Activated T-helper 2 cell treated with anti-CD3 and anti-CD28 coated beads, Interferon-gamma antibody, Interleukin-2, Interleukin-4, amounts not matched to agents 10 μg/mL and 5 μg/mL and 100 μg/mL, durations not matched to agents 14 hours and 24 hours and 36 hours (primary cell): Measurements from ENCODE around the gene TMED8. TPM values are rescaled to one million over a fixed set of nuclear protein-coding genes. Genes with fewer than 3 reads are reported as not detected.

Experiments
- DNase-seq: peaks from one replicate; pipeline ENCODE4 v3.0.0; 2021; ENCODE audit warnings: low spot score
- H3K27ac Mint-ChIP-seq: one replicate; pipeline ENCODE4 v1.8.0; 2021; ENCODE audit warnings: mixed read lengths
- H3K27me3 Mint-ChIP-seq: one replicate; pipeline ENCODE4 v1.8.0; 2021; ENCODE audit warnings: low read depth, mixed read lengths
- H3K36me3 Mint-ChIP-seq: one replicate; pipeline ENCODE4 v1.8.0; 2021; ENCODE audit warnings: low read depth, mixed read lengths
- H3K4me1 Mint-ChIP-seq: one replicate; pipeline ENCODE4 v1.8.0; 2021; ENCODE audit warnings: low read depth, mixed read lengths
- H3K4me3 Mint-ChIP-seq: one replicate; pipeline ENCODE4 v1.8.0; 2021; ENCODE audit warnings: low read depth, mild to moderate bottlenecking, moderate library complexity, mixed read lengths
- H3K9me3 Mint-ChIP-seq: one replicate; pipeline ENCODE4 v1.8.0; 2021; ENCODE audit warnings: mixed read lengths
- intact Hi-C: fragments of 100-400 bp; cut with micrococcal nuclease; formaldehyde crosslinking; loops from one replicate; pipeline ENCODE4 v1.15.1; 2023
- total RNA-seq: library from RNA; stranded (reverse); gene quantifications from 2 replicates; pipeline ENCODE4 v1.2.3, GENCODE V29; 2022

Gene TMED8
- total RNA-seq, 1 donor from 2014 or later, result 28.0 TPM

DNA sequence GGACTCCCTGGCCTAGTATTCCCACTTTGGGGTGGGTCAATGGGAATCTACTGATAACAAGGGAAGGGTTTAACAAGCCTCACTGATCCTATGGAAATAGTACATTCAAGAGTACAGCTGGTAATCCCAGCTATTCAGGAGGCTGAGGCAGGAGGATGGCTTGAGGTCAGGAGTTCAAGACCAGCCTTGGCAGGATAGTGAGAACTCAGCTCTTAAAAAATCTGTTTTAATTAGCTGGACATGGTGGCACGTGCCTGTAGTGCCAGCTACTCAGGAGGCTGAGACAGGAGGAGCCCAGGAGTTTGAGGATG lies 60.7 kb downstream of the TMED8 start:
- Mint-ChIP-seq H3K27me3 (no peaks in the 10 kb centered on the region), H3K4me1 (peaks cover 10% of the 10 kb centered on the region), H3K9me3 (no peaks in the 10 kb centered on the region), H3K4me3 (no peak overlapping the region), H3K36me3 (no peaks in the 10 kb centered on the region), H3K27ac (no peak overlapping the region)
- no peak for DNase-seq
- intact Hi-C loops, result loop anchor here (1.0 kb wide), 2 partner anchors 13 to 164 kb away; no protein-coding TSS in a partner anchor

DNA sequence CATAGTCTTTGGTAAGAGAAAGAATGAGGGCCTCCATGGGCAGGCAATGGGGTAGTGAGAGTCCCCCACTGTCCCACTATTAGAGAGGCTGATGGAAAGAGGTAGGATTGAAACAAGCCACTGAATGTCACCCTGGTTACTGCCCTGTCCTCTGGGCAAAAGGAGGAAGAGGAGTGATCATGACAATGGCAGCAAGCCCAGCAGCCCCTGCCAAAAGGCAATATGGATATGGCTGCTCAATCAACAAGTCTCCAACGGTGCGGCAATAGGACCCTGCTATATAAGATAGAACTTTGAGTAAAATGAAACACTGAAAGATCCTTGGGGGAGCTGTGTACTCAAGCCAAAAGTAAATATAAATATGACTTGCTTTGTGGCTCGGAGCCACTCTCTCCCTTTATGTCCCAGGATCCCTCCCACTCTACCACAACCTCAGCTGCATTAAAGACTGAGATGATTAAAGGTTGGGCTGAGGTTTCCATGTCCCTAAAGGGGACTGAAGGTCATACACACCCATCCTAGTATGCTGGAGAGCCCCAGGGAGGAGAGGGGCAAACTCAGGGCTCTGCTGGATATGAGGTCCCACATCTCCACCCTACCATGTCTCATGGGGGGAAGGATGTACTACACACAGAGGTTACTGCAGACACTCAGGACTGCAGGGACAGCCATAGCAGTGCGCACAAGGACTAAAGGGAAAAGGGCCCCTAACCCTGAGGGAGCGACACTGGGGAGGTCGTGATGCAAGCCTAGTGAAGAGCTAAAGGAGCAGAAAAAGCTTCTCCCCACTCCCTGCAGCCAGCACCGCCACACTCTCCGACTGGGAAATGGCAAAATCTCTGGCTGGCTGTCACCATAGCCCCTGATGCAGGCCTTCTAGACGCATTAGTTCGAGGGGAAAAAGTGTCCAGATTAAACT lies 62.1 kb downstream of the TMED8 start:
- Mint-ChIP-seq H3K4me3 (no peak overlapping the region), H3K27me3 (no peaks in the 10 kb centered on the region), H3K27ac (no peak overlapping the region), H3K36me3 (no peaks in the 10 kb centered on the region), H3K4me1 (peaks cover 6% of the 10 kb centered on the region), H3K9me3 (no peaks in the 10 kb centered on the region)
- intact Hi-C loops, result no loop called here
- DNase-seq, result no peak

DNA sequence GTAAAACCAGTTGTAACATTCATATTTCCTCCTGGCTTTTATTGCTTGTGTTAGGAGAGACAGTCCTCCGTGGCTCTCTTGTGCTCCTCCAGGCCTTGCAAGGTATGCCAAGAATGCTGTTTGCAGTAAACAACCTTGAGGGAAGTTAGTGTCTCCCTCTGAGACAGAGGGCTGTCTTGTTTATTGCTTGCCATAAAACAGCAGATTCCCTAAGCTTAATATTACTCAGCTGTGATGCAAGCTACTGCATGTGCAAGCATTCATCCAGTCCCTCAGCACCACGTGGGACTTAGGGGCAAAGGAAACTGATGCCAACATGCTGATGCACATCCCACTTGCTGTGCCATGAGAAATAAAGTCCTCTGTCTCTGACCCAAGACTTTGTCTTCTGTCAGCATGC lies 62.9 kb downstream of the TMED8 start:
- no peaks in the 10 kb centered on the region for H3K36me3 Mint-ChIP-seq
- no peak overlapping the region for H3K27ac Mint-ChIP-seq
- H3K4me3 Mint-ChIP-seq, result no peak overlapping the region
- intact Hi-C loops, result no loop called here
- DNase-seq, result no peak
- no peaks in the 10 kb centered on the region for H3K4me1 Mint-ChIP-seq
- no peaks in the 10 kb centered on the region for H3K9me3 Mint-ChIP-seq
- H3K27me3 Mint-ChIP-seq, result no peaks in the 10 kb centered on the region

DNA sequence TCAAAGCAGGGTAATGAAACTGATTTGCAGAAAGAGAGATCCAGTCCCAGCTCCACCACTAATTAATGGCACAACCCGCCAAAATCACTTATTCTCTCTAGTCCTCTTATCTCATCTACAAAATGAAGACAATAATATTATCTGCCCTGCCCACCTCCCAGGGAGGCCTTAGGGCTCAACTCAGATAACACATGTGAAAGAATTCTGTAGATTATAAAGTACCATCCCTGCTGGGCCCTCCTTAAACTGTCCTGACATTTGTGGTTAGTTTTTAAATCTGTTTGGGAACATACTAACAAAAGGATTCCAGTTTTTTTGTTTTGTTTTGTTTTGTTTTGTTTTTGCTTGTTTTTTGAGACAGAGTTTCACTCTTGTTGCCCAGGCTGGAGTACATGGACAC lies 63.5 kb downstream of the TMED8 start:
- no peaks in the 10 kb centered on the region for H3K9me3 Mint-ChIP-seq
- H3K4me3 Mint-ChIP-seq, result no peak overlapping the region
- intact Hi-C loops, result no loop called here

DNA sequence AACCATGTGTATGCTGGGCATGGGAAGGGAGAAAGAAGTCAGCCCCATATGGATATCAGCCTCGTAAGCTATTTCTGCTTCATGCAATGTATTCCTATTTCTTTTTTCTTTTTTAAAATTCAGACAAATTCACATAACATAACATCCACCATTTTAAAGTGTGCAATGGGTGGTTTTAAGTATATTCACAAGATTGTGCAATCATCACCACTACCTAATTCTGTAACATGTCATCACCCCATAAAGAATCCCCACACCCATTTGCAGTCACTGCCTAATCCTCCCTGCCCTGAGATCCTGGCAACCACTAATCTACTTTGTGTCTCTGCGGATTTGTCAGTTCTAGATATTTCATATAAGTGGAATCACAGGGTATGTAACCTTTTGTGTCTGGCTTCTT lies 65.7 kb downstream of the TMED8 start:
- no peak overlapping the region for H3K4me3 Mint-ChIP-seq
- H3K36me3 Mint-ChIP-seq, result no peaks in the 10 kb centered on the region
- no peaks in the 10 kb centered on the region for H3K27me3 Mint-ChIP-seq
- peaks cover 10% of the 10 kb centered on the region for H3K4me1 Mint-ChIP-seq
- intact Hi-C loops, result no loop called here
- DNase-seq, result no peak
- no peak overlapping the region for H3K27ac Mint-ChIP-seq
- H3K9me3 Mint-ChIP-seq, result no peaks in the 10 kb centered on the region

More for the DNA sequence above, 63.5 kb downstream of the TMED8 start:
- no peaks in the 10 kb centered on the region for H3K27me3 Mint-ChIP-seq
- peaks cover 1% of the 10 kb centered on the region for H3K4me1 Mint-ChIP-seq
- H3K27ac Mint-ChIP-seq, result no peak overlapping the region
- DNase-seq, result no peak
- H3K36me3 Mint-ChIP-seq, result no peaks in the 10 kb centered on the region

DNA sequence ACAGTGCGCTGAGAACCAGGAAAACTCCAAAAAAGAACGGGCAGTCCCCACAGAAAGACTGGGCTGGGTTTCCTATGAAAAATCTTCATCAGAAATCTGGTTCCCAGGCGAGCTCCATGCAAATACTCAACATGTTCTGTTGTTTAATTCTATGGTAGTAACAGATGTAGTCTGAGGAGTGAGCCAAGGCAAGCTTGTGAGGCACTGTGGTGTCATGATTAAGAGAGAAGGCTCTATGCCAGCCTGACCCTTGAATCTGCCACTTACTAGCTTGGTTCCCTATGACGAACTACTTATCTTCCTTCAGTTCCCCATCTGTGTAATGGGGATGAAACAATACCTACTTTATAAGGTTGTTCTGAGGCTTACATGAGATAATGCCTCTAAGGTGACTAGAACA lies 66.9 kb downstream of the TMED8 start:
- peaks cover 1% of the 10 kb centered on the region for H3K27me3 Mint-ChIP-seq
- H3K4me3 Mint-ChIP-seq, result no peak overlapping the region
- H3K27ac Mint-ChIP-seq, result no peak overlapping the region

DNA sequence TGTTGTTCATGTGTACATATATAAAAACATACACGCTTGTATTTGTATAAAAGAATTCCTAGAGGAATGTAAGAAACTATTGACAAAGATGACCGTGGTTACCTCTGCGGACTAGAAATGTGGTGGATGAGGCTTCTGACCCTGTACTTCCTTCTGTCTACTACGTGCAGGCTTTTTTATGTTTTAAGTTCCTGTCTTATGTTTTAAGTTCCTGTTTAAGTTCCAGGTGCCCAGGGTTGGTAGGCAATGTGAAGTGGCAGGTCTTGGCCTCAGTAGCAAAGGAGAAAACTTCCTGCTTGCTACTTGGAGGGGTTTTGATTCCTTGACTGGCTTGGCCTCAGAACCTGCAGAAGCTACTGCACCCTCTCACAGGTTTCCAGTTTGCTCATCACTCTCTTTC lies 67.8 kb downstream of the TMED8 start:
- DNase-seq, result no peak
- peaks cover 7% of the 10 kb centered on the region for H3K36me3 Mint-ChIP-seq
- H3K4me1 Mint-ChIP-seq, result peaks cover 20% of the 10 kb centered on the region
- H3K9me3 Mint-ChIP-seq, result no peaks in the 10 kb centered on the region
- no peak overlapping the region for H3K27ac Mint-ChIP-seq
- intact Hi-C loops, result loop anchor here (10.0 kb wide), 1 partner anchor 246 kb away; no protein-coding TSS in a partner anchor
- peaks cover 1% of the 10 kb centered on the region for H3K27me3 Mint-ChIP-seq
- H3K4me3 Mint-ChIP-seq, result no peak overlapping the region

More for the DNA sequence above, 66.9 kb downstream of the TMED8 start:
- Mint-ChIP-seq H3K4me1 (peaks cover 12% of the 10 kb centered on the region), H3K36me3 (peaks cover 3% of the 10 kb centered on the region), H3K9me3 (no peaks in the 10 kb centered on the region)
- DNase-seq, result no peak
- intact Hi-C loops, result no loop called here

DNA sequence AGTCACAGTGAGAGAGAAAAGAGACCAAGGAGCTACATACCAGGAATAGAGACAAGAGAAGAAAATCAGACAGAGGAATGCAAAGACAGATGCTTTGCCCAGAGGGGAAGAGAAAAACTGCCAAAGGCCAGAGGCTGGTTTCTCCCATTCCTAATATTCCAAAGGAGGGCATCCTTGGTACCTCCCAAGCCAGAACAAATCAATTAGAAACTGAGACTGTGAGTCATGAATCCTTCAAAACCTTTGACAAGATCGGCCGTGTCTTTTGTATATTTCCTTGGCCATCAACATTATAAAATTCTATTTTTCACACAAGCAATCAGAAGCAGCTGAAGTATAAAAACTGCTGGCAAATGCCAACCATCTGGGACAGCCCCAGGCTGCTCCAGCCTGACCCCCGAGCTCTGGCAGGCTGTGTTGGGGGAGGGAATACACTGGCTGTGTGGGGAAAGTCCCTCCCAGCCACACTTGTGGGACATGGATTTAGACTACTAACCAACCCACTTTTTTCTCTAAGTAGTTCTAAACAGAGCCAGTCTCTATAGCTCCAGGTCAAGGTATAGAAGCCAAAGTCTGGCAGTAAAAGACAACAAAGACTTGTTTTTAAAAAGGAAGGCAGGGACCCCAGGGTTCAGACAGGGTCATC lies 69.9 kb downstream of the TMED8 start:
- no peak overlapping the region for H3K27ac Mint-ChIP-seq
- intact Hi-C loops, result loop anchor here (10.0 kb wide), 1 partner anchor 248 kb away; no protein-coding TSS in a partner anchor
- H3K4me3 Mint-ChIP-seq, result no peak overlapping the region
- H3K4me1 Mint-ChIP-seq, result peaks cover 36% of the 10 kb centered on the region
- no peak for DNase-seq
- peaks cover 7% of the 10 kb centered on the region for H3K36me3 Mint-ChIP-seq
- peaks cover 1% of the 10 kb centered on the region for H3K27me3 Mint-ChIP-seq
- H3K9me3 Mint-ChIP-seq, result no peaks in the 10 kb centered on the region

DNA sequence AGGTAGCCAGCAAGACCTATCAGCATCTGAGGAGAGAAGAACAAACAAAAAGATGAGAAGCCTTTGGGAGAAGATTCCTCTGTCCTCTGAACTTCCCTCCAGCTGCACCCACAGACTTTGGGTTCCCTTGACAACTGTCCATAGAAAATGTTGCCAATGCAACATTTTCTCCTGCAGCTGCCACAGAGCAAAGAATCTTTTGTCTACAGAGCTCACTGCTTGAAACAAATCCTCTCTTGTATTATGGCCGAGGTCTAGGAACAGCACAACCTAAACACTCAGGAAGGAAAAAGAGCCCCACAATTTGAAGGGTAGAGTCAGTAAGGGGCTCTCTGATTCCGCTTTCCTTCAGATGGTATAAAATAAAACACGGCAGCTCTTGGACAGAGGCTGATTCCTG lies 70.5 kb downstream of the TMED8 start:
- H3K4me1 Mint-ChIP-seq, result peaks cover 36% of the 10 kb centered on the region
- intact Hi-C loops, result loop anchor here (10.0 kb wide), 1 partner anchor 248 kb away; no protein-coding TSS in a partner anchor
- H3K9me3 Mint-ChIP-seq, result no peaks in the 10 kb centered on the region
- H3K36me3 Mint-ChIP-seq, result peaks cover 7% of the 10 kb centered on the region
- H3K4me3 Mint-ChIP-seq, result no peak overlapping the region
- no peak for DNase-seq
- no peak overlapping the region for H3K27ac Mint-ChIP-seq
- peaks cover 1% of the 10 kb centered on the region for H3K27me3 Mint-ChIP-seq

DNA sequence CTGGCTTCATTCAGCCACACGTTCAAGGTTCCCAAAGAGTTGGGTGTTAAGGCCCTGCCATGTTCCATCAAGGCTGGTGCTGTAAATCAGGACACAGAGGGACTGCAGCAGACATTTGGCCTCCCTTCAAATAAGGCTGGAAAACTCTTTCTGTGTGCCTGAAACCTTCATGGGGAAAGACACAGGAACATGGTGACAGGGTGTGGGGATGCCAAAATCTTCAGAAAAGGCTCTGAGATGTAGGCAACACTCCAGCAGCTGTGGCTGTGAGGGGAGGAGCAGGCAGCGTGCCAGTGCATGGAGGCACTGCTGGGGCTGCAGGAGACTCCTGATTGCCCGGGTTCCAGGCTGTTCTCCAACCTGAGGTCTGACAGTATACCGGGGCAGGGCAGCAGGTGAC lies 71.2 kb downstream of the TMED8 start:
- no peak for DNase-seq
- Mint-ChIP-seq H3K4me1 (peaks cover 36% of the 10 kb centered on the region), H3K9me3 (no peaks in the 10 kb centered on the region), H3K27ac (no peak overlapping the region), H3K4me3 (no peak overlapping the region), H3K36me3 (peaks cover 7% of the 10 kb centered on the region), H3K27me3 (peaks cover 1% of the 10 kb centered on the region)
- intact Hi-C loops, result loop anchor here (10.0 kb wide), 1 partner anchor 249 kb away; no protein-coding TSS in a partner anchor

DNA sequence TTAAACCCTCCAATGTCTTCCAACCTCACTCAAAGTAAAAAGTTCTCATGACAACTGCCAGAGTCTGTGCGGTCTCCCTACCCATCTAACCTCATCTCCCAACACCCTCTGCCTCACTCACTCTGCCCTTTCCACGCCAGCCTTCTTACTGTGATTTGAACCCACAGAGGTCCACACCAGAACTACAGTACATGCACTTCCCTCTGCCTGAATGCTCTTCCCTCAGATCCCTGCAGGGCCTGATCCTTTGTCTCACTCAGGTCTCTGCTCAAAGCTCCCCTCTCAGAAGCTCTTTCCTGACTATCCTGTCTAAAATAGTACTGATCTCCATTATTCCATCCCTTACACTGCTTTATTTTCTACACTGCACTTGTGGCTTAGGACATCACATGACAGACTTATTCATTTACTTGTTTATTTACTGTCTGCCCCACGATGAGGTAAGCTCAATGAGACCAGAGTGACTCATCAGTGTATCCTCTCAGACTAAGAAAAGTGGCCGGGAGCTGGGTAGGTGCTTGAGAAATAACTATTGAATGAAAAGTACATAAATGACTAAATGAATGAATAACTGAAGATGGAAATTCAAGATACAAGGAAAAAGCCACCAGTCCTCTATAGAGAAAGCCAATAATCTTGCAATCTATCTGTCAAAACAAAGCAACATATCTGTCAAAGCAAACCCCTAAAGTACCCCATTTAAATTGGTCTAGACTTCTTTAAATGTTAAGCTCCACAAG lies 73.3 kb downstream of the TMED8 start:
- intact Hi-C loops, result loop anchor here (1.0 to 10.0 kb wide), 9 partner anchors 13 to 341 kb away; partner anchors contain the start of genes AHSA1, IRF2BPL, POMT2 and SAMD15
- Mint-ChIP-seq H3K4me1 (peaks cover 35% of the 10 kb centered on the region), H3K36me3 (peaks cover 7% of the 10 kb centered on the region), H3K27me3 (peaks cover 1% of the 10 kb centered on the region), H3K4me3 (peak overlapping the region; percentile 50), H3K9me3 (no peaks in the 10 kb centered on the region), H3K27ac (peak overlapping the region; percentile 93)
- peak; percentile 36 for DNase-seq

DNA sequence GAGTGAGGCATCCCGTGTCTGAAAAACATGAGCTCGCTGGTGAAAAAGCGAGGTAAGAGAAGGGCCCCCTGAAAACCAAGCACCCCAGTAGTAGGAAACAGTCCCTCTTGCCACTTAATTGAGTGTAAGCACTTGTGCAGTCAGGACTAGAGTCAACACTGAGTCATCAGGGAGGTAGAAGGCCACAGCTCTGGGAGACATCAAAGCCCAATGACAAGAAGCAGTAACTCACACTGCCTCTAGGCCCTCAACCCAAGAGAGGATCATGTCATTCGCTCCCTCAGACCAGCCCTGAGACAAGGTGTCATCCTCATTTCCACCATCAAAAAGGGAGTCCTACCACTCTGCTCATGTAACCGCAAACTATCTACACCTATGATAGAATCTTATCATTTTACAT lies 74.0 kb downstream of the TMED8 start:
- H3K27ac Mint-ChIP-seq, result peak overlapping the region; percentile 93
- H3K9me3 Mint-ChIP-seq, result no peaks in the 10 kb centered on the region
- H3K27me3 Mint-ChIP-seq, result peaks cover 1% of the 10 kb centered on the region
- H3K4me3 Mint-ChIP-seq, result no peak overlapping the region
- intact Hi-C loops, result loop anchor here (1.0 to 10.0 kb wide), 9 partner anchors 13 to 341 kb away; partner anchors contain the start of genes AHSA1, IRF2BPL, POMT2 and SAMD15
- peaks cover 35% of the 10 kb centered on the region for H3K4me1 Mint-ChIP-seq
- H3K36me3 Mint-ChIP-seq, result peaks cover 7% of the 10 kb centered on the region
- peak; percentile 30 for DNase-seq
